Nephron progenitor cell (in vitro differentiated cells): Measurements from ENCODE around the gene NDRG3.

ENCODE experiments used
- DNase-seq: peaks from one replicate; pipeline ENCODE4 v3.0.0; 2021
- H3K27ac Mint-ChIP-seq: 2 replicates; pipeline ENCODE4 v1.8.0; 2021; ENCODE audit warnings: mild to moderate bottlenecking, moderate library complexity, mixed read lengths
- H3K27me3 Mint-ChIP-seq: 2 replicates; pipeline ENCODE4 v1.8.0; 2021; ENCODE audit warnings: mild to moderate bottlenecking, low read depth, mixed read lengths; ENCODE audit not compliant: poor library complexity
- H3K36me3 Mint-ChIP-seq: 2 replicates; pipeline ENCODE4 v1.8.0; 2021; ENCODE audit warnings: low read depth, mixed read lengths
- H3K4me1 Mint-ChIP-seq: 2 replicates; pipeline ENCODE4 v1.8.0; 2021; ENCODE audit warnings: mixed read lengths
- H3K4me3 Mint-ChIP-seq: 2 replicates; pipeline ENCODE4 v1.8.0; 2021; ENCODE audit warnings: mild to moderate bottlenecking, moderate library complexity, mixed read lengths
- H3K9me3 Mint-ChIP-seq: 2 replicates; pipeline ENCODE4 v1.8.0; 2021; ENCODE audit warnings: mild to moderate bottlenecking, moderate library complexity, mixed read lengths
- TF ChIP-seq, protein P1 (sequence below): fragments of 200-600 bp; sonication (generic); IDR thresholded peaks from 2 replicates; pipeline ENCODE4 v1.5.0; 2021; ENCODE audit warnings: antibody characterized with exemption

Gene NDRG3

GRCh38 chr20:36732456-36732855 is 13.4 kb downstream of the NDRG3 start:
- no peak for DNase-seq
- H3K27ac Mint-ChIP-seq, result peak overlapping the region; percentile 51
- H3K9me3 Mint-ChIP-seq, result no peaks in the 10 kb centered on the region
- TF ChIP-seq, protein P1, sequence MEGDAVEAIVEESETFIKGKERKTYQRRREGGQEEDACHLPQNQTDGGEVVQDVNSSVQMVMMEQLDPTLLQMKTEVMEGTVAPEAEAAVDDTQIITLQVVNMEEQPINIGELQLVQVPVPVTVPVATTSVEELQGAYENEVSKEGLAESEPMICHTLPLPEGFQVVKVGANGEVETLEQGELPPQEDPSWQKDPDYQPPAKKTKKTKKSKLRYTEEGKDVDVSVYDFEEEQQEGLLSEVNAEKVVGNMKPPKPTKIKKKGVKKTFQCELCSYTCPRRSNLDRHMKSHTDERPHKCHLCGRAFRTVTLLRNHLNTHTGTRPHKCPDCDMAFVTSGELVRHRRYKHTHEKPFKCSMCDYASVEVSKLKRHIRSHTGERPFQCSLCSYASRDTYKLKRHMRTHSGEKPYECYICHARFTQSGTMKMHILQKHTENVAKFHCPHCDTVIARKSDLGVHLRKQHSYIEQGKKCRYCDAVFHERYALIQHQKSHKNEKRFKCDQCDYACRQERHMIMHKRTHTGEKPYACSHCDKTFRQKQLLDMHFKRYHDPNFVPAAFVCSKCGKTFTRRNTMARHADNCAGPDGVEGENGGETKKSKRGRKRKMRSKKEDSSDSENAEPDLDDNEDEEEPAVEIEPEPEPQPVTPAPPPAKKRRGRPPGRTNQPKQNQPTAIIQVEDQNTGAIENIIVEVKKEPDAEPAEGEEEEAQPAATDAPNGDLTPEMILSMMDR, result no peak
- no peak overlapping the region for H3K4me3 Mint-ChIP-seq
- H3K4me1 Mint-ChIP-seq, result peaks cover 41% of the 10 kb centered on the region
- H3K27me3 Mint-ChIP-seq, result peaks cover 4% of the 10 kb centered on the region
- H3K36me3 Mint-ChIP-seq, result no peaks in the 10 kb centered on the region

GRCh38 chr20:36728986-36729385 is 16.9 kb downstream of the NDRG3 start:
- no peaks in the 10 kb centered on the region for H3K9me3 Mint-ChIP-seq

GRCh38 chr20:36726168-36726567 is 19.7 kb downstream of the NDRG3 start:
- no peaks in the 10 kb centered on the region for H3K9me3 Mint-ChIP-seq
- no peak overlapping the region for H3K27ac Mint-ChIP-seq
- TF ChIP-seq, protein P1, result no peak
- no peaks in the 10 kb centered on the region for H3K36me3 Mint-ChIP-seq
- H3K4me3 Mint-ChIP-seq, result no peak overlapping the region
- peaks cover 12% of the 10 kb centered on the region for H3K4me1 Mint-ChIP-seq
- H3K27me3 Mint-ChIP-seq, result peaks cover 4% of the 10 kb centered on the region
- no peak for DNase-seq

More at GRCh38 chr20:36728986-36729385, 16.9 kb downstream of the NDRG3 start:
- TF ChIP-seq, protein P1, result peak; percentile 7
- no peak overlapping the region for H3K4me3 Mint-ChIP-seq
- H3K36me3 Mint-ChIP-seq, result no peaks in the 10 kb centered on the region
- peaks cover 15% of the 10 kb centered on the region for H3K4me1 Mint-ChIP-seq
- H3K27me3 Mint-ChIP-seq, result no peaks in the 10 kb centered on the region
- peak overlapping the region; percentile 49 for H3K27ac Mint-ChIP-seq
- no peak for DNase-seq

DNA sequence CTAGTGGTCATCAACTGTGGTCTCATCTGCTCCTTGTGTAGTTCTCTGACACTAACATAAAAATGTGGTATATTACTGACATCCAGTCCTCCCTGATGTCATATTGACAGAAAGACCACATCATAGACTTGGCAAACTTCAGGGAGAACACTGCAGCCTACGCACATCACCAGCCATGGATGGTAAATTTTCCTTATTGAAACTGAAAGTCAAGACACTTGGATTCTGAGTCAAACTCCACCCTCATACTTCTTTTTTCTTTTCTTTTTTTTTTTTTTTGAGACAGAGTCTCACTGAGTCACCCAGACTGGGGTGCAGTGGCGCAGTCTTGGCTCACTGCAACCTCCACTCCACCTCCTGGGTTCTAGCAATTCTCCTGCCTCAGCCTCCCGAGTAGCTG is 25.4 kb downstream of the NDRG3 start:
- H3K36me3 Mint-ChIP-seq, result peaks cover 5% of the 10 kb centered on the region
- peaks cover 16% of the 10 kb centered on the region for H3K4me1 Mint-ChIP-seq
- no peaks in the 10 kb centered on the region for H3K9me3 Mint-ChIP-seq
- no peak for DNase-seq
- TF ChIP-seq, protein P1, result no peak
- peaks cover 10% of the 10 kb centered on the region for H3K27me3 Mint-ChIP-seq
- no peak overlapping the region for H3K27ac Mint-ChIP-seq
- H3K4me3 Mint-ChIP-seq, result no peak overlapping the region

DNA sequence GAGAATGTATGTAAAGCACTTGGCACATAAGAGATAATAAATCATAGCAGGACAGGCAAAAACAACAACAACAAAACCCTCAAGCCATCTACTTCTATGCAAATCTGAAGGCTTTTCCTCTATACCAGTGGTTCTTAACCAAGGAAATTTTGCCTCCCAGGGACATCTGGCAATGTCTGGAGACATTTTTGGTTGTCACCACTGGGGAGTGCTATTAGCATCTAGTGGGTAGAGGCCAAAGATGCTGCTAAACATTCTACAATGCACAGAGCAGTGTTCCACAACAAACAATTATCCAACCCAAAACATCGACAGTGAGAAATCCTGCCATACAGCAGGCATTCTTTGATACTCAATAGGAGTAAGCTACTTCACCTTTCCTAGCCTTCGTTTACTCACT is 28.2 kb downstream of the NDRG3 start:
- Mint-ChIP-seq H3K4me3 (no peak overlapping the region), H3K27me3 (peaks cover 7% of the 10 kb centered on the region), H3K9me3 (no peaks in the 10 kb centered on the region), H3K4me1 (peaks cover 16% of the 10 kb centered on the region), H3K27ac (no peak overlapping the region), H3K36me3 (peaks cover 5% of the 10 kb centered on the region)
- TF ChIP-seq, protein P1, result no peak
- no peak for DNase-seq

GRCh38 chr20:36717021-36717420 is 28.9 kb downstream of the NDRG3 start:
- TF ChIP-seq, protein P1, result no peak
- Mint-ChIP-seq H3K27ac (no peak overlapping the region), H3K27me3 (peaks cover 7% of the 10 kb centered on the region), H3K9me3 (no peaks in the 10 kb centered on the region), H3K36me3 (peaks cover 5% of the 10 kb centered on the region), H3K4me1 (peaks cover 16% of the 10 kb centered on the region), H3K4me3 (no peak overlapping the region)
- no peak for DNase-seq
